CD4-positive, alpha-beta T cell (primary cell): Measurements from ENCODE around the gene TM2D1. TPM values are rescaled to one million over a fixed set of nuclear protein-coding genes. Genes with fewer than 3 reads are reported as not detected.

Experiments
- ATAC-seq: fragments of 200-7000 bp; cut with Tn5 transposase; one replicate; pipeline ENCODE4 v1.10.0; 2022; ENCODE audit warnings: mild to moderate bottlenecking; ENCODE audit not compliant: poor library complexity
- CTCF ChIA-PET: fragments of 350-600 bp; sonication (Branson Sonifier 250); formaldehyde crosslinking; loops from one replicate; lab custom pipeline; 2021; ENCODE audit warnings: antibody characterized with exemption, inconsistent platforms; lab: Charles Lee
- POLR2A ChIA-PET: fragments of 350-600 bp; sonication (Branson Sonifier 250); formaldehyde crosslinking; loops from one replicate; lab custom pipeline; 2021; ENCODE audit warnings: antibody characterized with exemption, inconsistent platforms; lab: Charles Lee
- DNase-seq, 14 experiments: peaks; one replicate each; pipeline ENCODE4 v3.0.0-alpha.2; 2013 to 2020; ENCODE audit warnings: mixed read lengths in 2 of 14
- H3K27ac ChIP-seq, 2 donors: one replicate each; pipeline versions ENCODE4 v1.5.1 to v1.7.0; 2013; ENCODE audit warnings: low read length in 2 of 2, low read depth in 1 of 2, mild to moderate bottlenecking in 1 of 2
- H3K27me3 ChIP-seq, 2 experiments: 1 replicate in 1 of 2; 2 replicates in 1 of 2; pipeline versions ENCODE4 v1.6.1 to v1.7.0; 2013; ENCODE audit warnings: low read length in 2 of 2, control low read depth in 1 of 2, mild to moderate bottlenecking in 1 of 2, moderate library complexity in 1 of 2; ENCODE audit not compliant: insufficient read depth in 2 of 2, control insufficient read depth in 1 of 2
- H3K36me3 ChIP-seq: one replicate; pipeline ENCODE4 v1.6.1; 2013; ENCODE audit warnings: low read length, control low read depth; ENCODE audit not compliant: insufficient read depth
- H3K4me1 ChIP-seq: one replicate; pipeline ENCODE4 v1.6.1; 2013; ENCODE audit warnings: low read length, control low read depth; ENCODE audit not compliant: insufficient read depth
- H3K4me3 ChIP-seq: one replicate; pipeline ENCODE4 v1.5.1; 2013; ENCODE audit warnings: mild to moderate bottlenecking, low read length, moderate library complexity
- H3K9me3 ChIP-seq, 2 experiments: 1 replicate in 1 of 2; 2 replicates in 1 of 2; pipeline versions ENCODE4 v1.6.1 to v1.7.0; 2013; ENCODE audit warnings: low read length in 2 of 2, mild to moderate bottlenecking in 2 of 2, control low read depth in 1 of 2, moderate library complexity in 1 of 2; ENCODE audit not compliant: control insufficient read depth in 1 of 2, insufficient read depth in 1 of 2
- H3K27ac Mint-ChIP-seq: one replicate; pipeline ENCODE4 v1.8.0; 2020; ENCODE audit warnings: mixed read lengths
- H3K27me3 Mint-ChIP-seq: one replicate; pipeline ENCODE4 v1.8.0; 2021; ENCODE audit warnings: mixed read lengths
- H3K36me3 Mint-ChIP-seq: one replicate; pipeline ENCODE4 v1.8.0; 2021; ENCODE audit warnings: low read depth, mixed read lengths
- H3K4me1 Mint-ChIP-seq: one replicate; pipeline ENCODE4 v1.8.0; 2021; ENCODE audit warnings: low read depth, mixed read lengths
- H3K4me3 Mint-ChIP-seq: one replicate; pipeline ENCODE4 v1.8.0; 2020; ENCODE audit warnings: mild to moderate bottlenecking, mixed read lengths
- H3K9me3 Mint-ChIP-seq: one replicate; pipeline ENCODE4 v1.8.0; 2020; ENCODE audit warnings: mixed read lengths
- intact Hi-C, 2 experiments: fragments of 100-400 bp; cut with DNase I in 1 of 2; cut with micrococcal nuclease in 1 of 2; formaldehyde crosslinking; loops; one replicate each; pipeline versions ENCODE4 v1.15.1 to v1.9.0; 2023 to 2025; cut with DNase I, micrococcal nuclease
- total RNA-seq, 174 experiments: library from RNA in 2 of 174; stranded (reverse) in 2 of 174; gene quantifications; one replicate each; pipeline ENCODE4 v1.2.3 and lab custom pipeline; 2021 to 2026
- TF ChIP-seq, protein P1 (sequence below): fragments of 200-600 bp; IDR thresholded peaks from one replicate; pipeline ENCODE4 v1.8.0; 2022; ENCODE audit warnings: antibody characterized with exemption, mild to moderate bottlenecking

The TM2D1 gene
- total RNA-seq, 2 experiments from 2014 or later = 12.0 to 13.7 TPM

DNA sequence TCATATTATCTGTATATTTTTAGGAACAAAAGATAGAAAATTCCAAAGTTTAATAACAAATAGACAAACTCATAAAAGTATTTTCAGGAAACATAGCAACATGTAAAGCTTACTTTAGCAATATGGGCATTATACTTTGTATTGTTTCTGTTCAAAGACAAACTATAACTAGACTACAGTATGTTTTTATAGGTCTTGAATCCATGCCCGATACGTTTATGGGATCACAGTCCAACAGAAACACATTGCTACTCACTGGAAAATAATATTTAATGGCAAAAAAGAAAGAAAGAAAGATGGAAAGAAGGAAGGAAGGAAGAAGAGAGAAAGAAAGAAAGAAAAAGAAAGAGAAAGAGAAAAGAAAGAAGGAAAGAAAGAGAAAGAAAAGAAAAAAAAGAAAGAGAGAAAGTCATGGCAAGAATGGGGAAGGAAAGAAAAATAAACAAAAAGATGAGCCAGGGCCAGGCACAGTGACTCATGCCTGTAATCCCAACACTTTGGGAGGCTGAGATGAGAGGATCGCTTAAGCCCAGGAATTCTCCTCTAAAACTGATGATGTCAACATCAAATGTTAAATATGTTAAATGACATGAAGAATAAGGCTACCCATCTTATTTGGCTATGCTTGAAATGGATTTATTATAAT, 32.7 kb downstream of the TM2D1 start:
- POLR2A ChIA-PET = no interaction called here
- ATAC-seq = no peak
- Histone ChIP-seq H3K27me3 (no peaks in the 10 kb centered on the region), H3K27ac (no peak overlapping the region), H3K9me3 (no peaks in the 10 kb centered on the region), H3K4me3 (no peak overlapping the region), H3K36me3 (peaks cover 21% of the 10 kb centered on the region), H3K4me1 (no peaks in the 10 kb centered on the region)
- H3K4me1 Mint-ChIP-seq = no peaks in the 10 kb centered on the region
- H3K27ac Mint-ChIP-seq = no peak overlapping the region
- no peak overlapping the region for H3K4me3 Mint-ChIP-seq
- CTCF ChIA-PET = no interaction called here
- peaks cover 53% of the 10 kb centered on the region for H3K36me3 Mint-ChIP-seq
- H3K9me3 Mint-ChIP-seq = no peaks in the 10 kb centered on the region
- H3K27me3 Mint-ChIP-seq = no peaks in the 10 kb centered on the region
- TF ChIP-seq, protein P1, sequence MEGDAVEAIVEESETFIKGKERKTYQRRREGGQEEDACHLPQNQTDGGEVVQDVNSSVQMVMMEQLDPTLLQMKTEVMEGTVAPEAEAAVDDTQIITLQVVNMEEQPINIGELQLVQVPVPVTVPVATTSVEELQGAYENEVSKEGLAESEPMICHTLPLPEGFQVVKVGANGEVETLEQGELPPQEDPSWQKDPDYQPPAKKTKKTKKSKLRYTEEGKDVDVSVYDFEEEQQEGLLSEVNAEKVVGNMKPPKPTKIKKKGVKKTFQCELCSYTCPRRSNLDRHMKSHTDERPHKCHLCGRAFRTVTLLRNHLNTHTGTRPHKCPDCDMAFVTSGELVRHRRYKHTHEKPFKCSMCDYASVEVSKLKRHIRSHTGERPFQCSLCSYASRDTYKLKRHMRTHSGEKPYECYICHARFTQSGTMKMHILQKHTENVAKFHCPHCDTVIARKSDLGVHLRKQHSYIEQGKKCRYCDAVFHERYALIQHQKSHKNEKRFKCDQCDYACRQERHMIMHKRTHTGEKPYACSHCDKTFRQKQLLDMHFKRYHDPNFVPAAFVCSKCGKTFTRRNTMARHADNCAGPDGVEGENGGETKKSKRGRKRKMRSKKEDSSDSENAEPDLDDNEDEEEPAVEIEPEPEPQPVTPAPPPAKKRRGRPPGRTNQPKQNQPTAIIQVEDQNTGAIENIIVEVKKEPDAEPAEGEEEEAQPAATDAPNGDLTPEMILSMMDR = no peak
- no peak for DNase-seq
- intact Hi-C loops = no loop called here

DNA sequence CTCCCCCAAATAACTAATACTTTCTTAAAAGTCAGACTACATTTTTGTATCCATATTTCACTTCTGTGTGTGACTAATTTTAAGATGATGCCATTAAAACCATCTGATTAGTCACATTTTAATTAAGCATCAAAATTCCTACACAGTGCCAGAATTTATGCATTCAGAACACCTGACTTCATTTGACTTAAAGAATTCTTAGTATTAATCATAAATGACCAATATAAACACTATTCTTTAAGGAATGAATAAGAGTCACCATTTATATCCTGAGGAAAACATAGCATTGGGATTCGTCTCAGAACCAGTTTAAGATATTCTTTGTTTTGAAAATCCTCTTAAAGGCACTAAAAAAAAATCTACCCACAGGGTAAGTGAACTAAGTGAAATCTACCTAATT, 37.0 kb downstream of the TM2D1 start:
- no peaks in the 10 kb centered on the region for H3K4me1 Mint-ChIP-seq
- H3K36me3 Mint-ChIP-seq = peaks cover 52% of the 10 kb centered on the region
- Histone ChIP-seq H3K36me3 (peaks cover 23% of the 10 kb centered on the region), H3K4me3 (no peak overlapping the region), H3K27ac (no peak overlapping the region), H3K9me3 (no peaks in the 10 kb centered on the region), H3K27me3 (no peaks in the 10 kb centered on the region), H3K4me1 (no peaks in the 10 kb centered on the region)
- intact Hi-C loops = no loop called here
- H3K9me3 Mint-ChIP-seq = no peaks in the 10 kb centered on the region
- TF ChIP-seq, protein P1 = no peak
- POLR2A ChIA-PET = no interaction called here
- CTCF ChIA-PET = no interaction called here
- H3K27me3 Mint-ChIP-seq = no peaks in the 10 kb centered on the region
- DNase-seq = no peak
- ATAC-seq = no peak
- H3K27ac Mint-ChIP-seq = no peak overlapping the region
- no peak overlapping the region for H3K4me3 Mint-ChIP-seq

DNA sequence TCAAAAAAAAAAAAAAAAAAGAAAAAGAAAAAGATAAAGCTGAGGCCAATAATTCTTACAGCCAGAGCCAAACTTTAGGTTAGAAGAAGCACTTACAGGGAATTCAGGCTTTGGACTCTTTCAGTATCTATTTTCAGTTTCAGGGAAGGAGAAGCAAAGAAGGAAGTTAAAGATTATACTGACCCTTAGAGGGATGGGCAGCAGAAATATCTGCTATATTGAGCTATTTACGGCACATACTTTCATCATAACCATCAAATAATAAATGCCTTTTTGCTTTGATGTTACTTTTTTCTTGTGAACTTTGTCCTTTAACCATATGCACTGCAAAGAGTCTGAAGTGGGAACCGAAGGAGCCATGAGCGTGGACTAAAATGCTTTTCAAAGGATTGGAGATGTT, 42.0 kb downstream of the TM2D1 start:
- Mint-ChIP-seq H3K9me3 (no peaks in the 10 kb centered on the region), H3K27me3 (no peaks in the 10 kb centered on the region), H3K4me1 (no peaks in the 10 kb centered on the region), H3K27ac (no peak overlapping the region), H3K36me3 (peaks cover 79% of the 10 kb centered on the region), H3K4me3 (no peak overlapping the region)
- ATAC-seq (no peak), DNase-seq (no peak)
- CTCF ChIA-PET = no interaction called here
- POLR2A ChIA-PET = no interaction called here
- intact Hi-C loops = no loop called here
- Histone ChIP-seq H3K27me3 (no peaks in the 10 kb centered on the region), H3K4me1 (no peaks in the 10 kb centered on the region), H3K9me3 (no peaks in the 10 kb centered on the region), H3K27ac (no peak overlapping the region), H3K4me3 (no peak overlapping the region), H3K36me3 (peaks cover 35% of the 10 kb centered on the region)
- TF ChIP-seq, protein P1 = no peak
